Right atrium auricular region (tissue), 2 donors: ENCODE measurements around the gene ZDHHC21. TPM values are rescaled to one million over a fixed set of nuclear protein-coding genes. Genes with fewer than 3 reads are reported as not detected.
"Not testable (repeated sequence)": the region's sequence is repeated elsewhere in the genome, so short reads cannot be mapped to it uniquely, and the experiment has no call there.

ENCODE experiments used
- DNase-seq: peaks from one replicate; pipeline ENCODE4 v3.0.0-alpha.2; 2019; ENCODE audit warnings: low spot score
- H3K27ac ChIP-seq, 2 donors: fragments of 200-600 bp; sonication (generic); 1 replicate in 1 of 2; 2 replicates in 1 of 2; pipeline ENCODE4 v1.5.1; 2016 to 2019
- H3K27me3 ChIP-seq, 2 donors: fragments of 200-600 bp; sonication (generic); one replicate each; pipeline versions ENCODE4 v1.5.1 to v1.6.0; 2017 to 2019
- H3K36me3 ChIP-seq: fragments of 200-600 bp; sonication (generic); one replicate; pipeline ENCODE4 v1.5.1; 2016
- H3K4me1 ChIP-seq, 2 donors: fragments of 200-600 bp; sonication (generic); one replicate each; pipeline versions ENCODE4 v1.5.1 to v1.6.0; 2017 to 2019
- H3K4me3 ChIP-seq, 2 donors: fragments of 200-600 bp; sonication (generic); 1 replicate in 1 of 2; 2 replicates in 1 of 2; pipeline ENCODE4 v1.5.1; 2017 to 2019; ENCODE audit warnings: mild to moderate bottlenecking in 1 of 2, moderate library complexity in 1 of 2
- H3K9me3 ChIP-seq, 2 donors: fragments of 200-600 bp; sonication (generic); one replicate each; pipeline ENCODE4 v1.5.1; 2019
- CTCF ChIP-seq, 2 donors: fragments of 200-600 bp; sonication (generic); IDR thresholded peaks; one replicate each; pipeline ENCODE4 v1.5.1; 2019; ENCODE audit warnings: antibody characterized with exemption in 2 of 2
- total RNA-seq, 2 donors: library from RNA; depleted of rRNA; stranded (reverse); fragments of >200 nt; gene quantifications; one replicate each; pipeline ENCODE4 v1.1.0, GENCODE V29; 2016

ZDHHC21 gene
- total RNA-seq, 2 donors from 2014 or later: 8.0 to 12.1 TPM

- TF ChIP-seq CTCF (IDR thresholded peaks at IDR 0.05): no peak
- Histone ChIP-seq H3K9me3 (no peaks in the 10 kb centered on the region), H3K36me3 (peaks cover 7% of the 10 kb centered on the region), H3K27ac (peak overlapping the region; percentile 61 to 69), H3K27me3 (no peaks in the 10 kb centered on the region), H3K4me1 (no peaks in the 10 kb centered on the region), H3K4me3 (peak overlapping the region; percentile 73 to 84)
- peak; percentile 57 for DNase-seq
These were observed 572 bp downstream of the ZDHHC21 start for GRCh38 chr9:14692470-14693250.

- TF ChIP-seq CTCF (IDR thresholded peaks at IDR 0.05): no peak
- H3K4me1 ChIP-seq: no peaks in the 10 kb centered on the region
- no peak for DNase-seq
- peaks cover 7% of the 10 kb centered on the region for H3K36me3 ChIP-seq
- H3K4me3 ChIP-seq: no peak overlapping the region
- no peak overlapping the region for H3K27ac ChIP-seq
- H3K9me3 ChIP-seq: no peaks in the 10 kb centered on the region
- H3K27me3 ChIP-seq: no peaks in the 10 kb centered on the region
These were observed 2.1 kb downstream of the ZDHHC21 start for GRCh38 chr9:14690948-14691730.

GRCh38 chr9:14687042-14687719, 6.1 kb downstream of the ZDHHC21 start:
- no peak for TF ChIP-seq CTCF (IDR thresholded peaks at IDR 0.05)
- H3K27ac ChIP-seq: no peak overlapping the region
- no peaks in the 10 kb centered on the region for H3K27me3 ChIP-seq
- no peaks in the 10 kb centered on the region for H3K9me3 ChIP-seq
- DNase-seq: no peak
- peaks cover 7% of the 10 kb centered on the region for H3K36me3 ChIP-seq
- no peak overlapping the region for H3K4me3 ChIP-seq
- H3K4me1 ChIP-seq: no peaks in the 10 kb centered on the region

- Histone ChIP-seq H3K27me3 (no peaks in the 10 kb centered on the region), H3K9me3 (no peaks in the 10 kb centered on the region), H3K4me1 (no peaks in the 10 kb centered on the region), H3K4me3 (no peak overlapping the region), H3K27ac (no peak overlapping the region), H3K36me3 (peaks cover 7% of the 10 kb centered on the region)
- TF ChIP-seq CTCF (IDR thresholded peaks at IDR 0.05): no peak
- no peak for DNase-seq
These were observed 7.1 kb downstream of the ZDHHC21 start for GRCh38 chr9:14686168-14686567.

- DNase-seq, H3K4me1 ChIP-seq, H3K9me3 ChIP-seq, H3K4me3 ChIP-seq, H3K27ac ChIP-seq, H3K27me3 ChIP-seq, H3K36me3 ChIP-seq: not testable (repeated sequence)
These were observed 10.6 kb downstream of the ZDHHC21 start for GRCh38 chr9:14682616-14683015.

GRCh38 chr9:14678776-14679175, 14.5 kb downstream of the ZDHHC21 start:
- Histone ChIP-seq H3K4me3 (no peak overlapping the region), H3K36me3 (no peaks in the 10 kb centered on the region), H3K27ac (no peak overlapping the region), H3K27me3 (no peaks in the 10 kb centered on the region), H3K4me1 (no peaks in the 10 kb centered on the region), H3K9me3 (no peaks in the 10 kb centered on the region)
- DNase-seq: no peak
- no peak for TF ChIP-seq CTCF (IDR thresholded peaks at IDR 0.05)
